Measurements from ENCODE around the gene F7.

DNA sequence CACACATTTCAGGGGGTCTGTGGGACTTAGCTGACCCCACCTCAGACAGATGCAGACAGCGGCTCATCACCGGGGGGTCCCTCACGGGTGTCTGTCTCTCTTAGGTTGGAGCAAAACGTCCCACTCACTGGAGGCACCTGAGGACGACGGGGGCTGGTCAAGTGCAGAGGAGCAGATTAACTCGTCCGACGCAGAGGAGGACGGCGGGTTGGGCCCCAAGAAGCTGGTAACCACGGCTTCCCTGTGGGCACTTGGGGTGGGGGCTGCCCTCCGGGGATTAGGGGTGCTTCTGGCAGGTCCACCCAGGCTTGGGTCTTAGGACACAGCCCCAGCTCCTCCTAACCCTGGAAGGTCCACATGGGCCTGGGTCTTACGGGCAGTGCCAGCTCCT is 11.2 kb upstream of the F7 start:
- TF ChIP-seq POLR2A (IDR thresholded peaks at IDR 0.05; ENCODE audit: low read length) (no peak), GATA1 (IDR thresholded peaks at IDR 0.05; ENCODE audit: low read depth, low read length) (no peak)
